Loucy (cell line): ENCODE measurements around the gene ASCC1.

Experiments
- EZH2phosphoT487 ChIP-seq: fragments of 200-600 bp; IDR thresholded peaks from 2 replicates; pipeline ENCODE4 v1.6.1; 2018; ENCODE audit warnings: antibody characterized with exemption, mild to moderate bottlenecking, moderate library complexity, borderline replicate concordance
- TF ChIP-seq, protein P1 (sequence below): fragments of 200-600 bp; sonication (generic); conservative IDR thresholded peaks from 2 replicates; pipeline ENCODE4 v1.5.1; 2014; ENCODE audit warnings: mild to moderate bottlenecking, antibody characterized with exemption, low read length

DNA sequence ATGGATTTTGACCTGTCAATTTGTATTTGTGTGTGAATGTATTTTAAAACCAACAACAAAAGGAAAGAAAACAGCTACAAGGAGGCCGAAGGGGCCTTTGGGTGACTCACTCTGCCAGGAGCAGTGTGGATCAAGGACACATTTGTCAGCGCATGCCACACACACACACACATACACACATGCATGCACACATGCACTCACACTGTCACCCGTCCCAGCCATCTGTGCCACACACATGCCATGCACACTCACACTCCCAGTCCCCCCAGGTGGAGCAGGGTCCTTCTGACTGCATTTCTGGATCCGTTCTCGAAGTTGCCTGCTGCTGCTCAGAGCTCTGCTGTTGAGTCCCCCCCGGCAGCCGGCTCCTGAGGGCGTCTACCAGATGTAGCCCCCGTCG, 153.7 kb downstream of the ASCC1 start:
- TF ChIP-seq, protein P1, sequence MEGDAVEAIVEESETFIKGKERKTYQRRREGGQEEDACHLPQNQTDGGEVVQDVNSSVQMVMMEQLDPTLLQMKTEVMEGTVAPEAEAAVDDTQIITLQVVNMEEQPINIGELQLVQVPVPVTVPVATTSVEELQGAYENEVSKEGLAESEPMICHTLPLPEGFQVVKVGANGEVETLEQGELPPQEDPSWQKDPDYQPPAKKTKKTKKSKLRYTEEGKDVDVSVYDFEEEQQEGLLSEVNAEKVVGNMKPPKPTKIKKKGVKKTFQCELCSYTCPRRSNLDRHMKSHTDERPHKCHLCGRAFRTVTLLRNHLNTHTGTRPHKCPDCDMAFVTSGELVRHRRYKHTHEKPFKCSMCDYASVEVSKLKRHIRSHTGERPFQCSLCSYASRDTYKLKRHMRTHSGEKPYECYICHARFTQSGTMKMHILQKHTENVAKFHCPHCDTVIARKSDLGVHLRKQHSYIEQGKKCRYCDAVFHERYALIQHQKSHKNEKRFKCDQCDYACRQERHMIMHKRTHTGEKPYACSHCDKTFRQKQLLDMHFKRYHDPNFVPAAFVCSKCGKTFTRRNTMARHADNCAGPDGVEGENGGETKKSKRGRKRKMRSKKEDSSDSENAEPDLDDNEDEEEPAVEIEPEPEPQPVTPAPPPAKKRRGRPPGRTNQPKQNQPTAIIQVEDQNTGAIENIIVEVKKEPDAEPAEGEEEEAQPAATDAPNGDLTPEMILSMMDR = no peak
- TF ChIP-seq EZH2phosphoT487 = no peak
